Measurements from ENCODE around the gene SUPT16H. TPM values are rescaled to one million over a fixed set of nuclear protein-coding genes. Genes with fewer than 3 reads are reported as not detected.

Gene SUPT16H
- 161 and 168 TPM in 2 replicates for total RNA-seq

- Mint-ChIP-seq H3K9me3 (no peaks in the 10 kb centered on the region), H3K27me3 (ENCODE audit: low read depth) (no peaks in the 10 kb centered on the region), H3K4me1 (ENCODE audit: low read depth) (peaks cover 24% of the 10 kb centered on the region), H3K36me3 (ENCODE audit: low read depth) (peaks cover 52% of the 10 kb centered on the region), H3K27ac (peak within 1 kb of the TSS; percentile 98), H3K4me3 (ENCODE audit: low read depth) (peak within 1 kb of the TSS; percentile 96)
- intact Hi-C loops (cut with micrococcal nuclease) = loop anchor here (1.0 to 2.0 kb wide), 7 partner anchors 30 to 155 kb away; partner anchors contain the start of genes CHD8, HNRNPC and TOX4
- peak; percentile 94 for DNase-seq (ENCODE audit: low spot score)
Observed at GRCh38 chr14:21383848-21384493, at the start of gene SUPT16H. Gene SUPT16H, minus strand, starts transcription at chr14:21384019. Its CDS starts 92 bp downstream, at chr14:21383927.

GRCh38 chr14:21431126-21431525 is 47.3 kb upstream of the SUPT16H start:
- no peak for DNase-seq (ENCODE audit: low spot score)
- intact Hi-C loops (cut with micrococcal nuclease) = no loop called here
- Mint-ChIP-seq H3K27ac (no peak overlapping the region), H3K36me3 (ENCODE audit: low read depth) (peaks cover 74% of the 10 kb centered on the region), H3K4me3 (ENCODE audit: low read depth) (no peak overlapping the region), H3K27me3 (ENCODE audit: low read depth) (no peaks in the 10 kb centered on the region), H3K4me1 (ENCODE audit: low read depth) (peaks cover 27% of the 10 kb centered on the region), H3K9me3 (no peaks in the 10 kb centered on the region)

- no peak overlapping the region for H3K27ac Mint-ChIP-seq
- no peaks in the 10 kb centered on the region for H3K27me3 Mint-ChIP-seq (ENCODE audit: low read depth)
- H3K9me3 Mint-ChIP-seq = no peaks in the 10 kb centered on the region
- DNase-seq (ENCODE audit: low spot score) = no peak
- H3K4me3 Mint-ChIP-seq (ENCODE audit: low read depth) = no peak overlapping the region
- intact Hi-C loops (cut with micrococcal nuclease) = no loop called here
- H3K4me1 Mint-ChIP-seq (ENCODE audit: low read depth) = peaks cover 9% of the 10 kb centered on the region
- H3K36me3 Mint-ChIP-seq (ENCODE audit: low read depth) = peaks cover 79% of the 10 kb centered on the region
Observed at GRCh38 chr14:21428930-21429329, 45.1 kb upstream of the SUPT16H start.

GRCh38 chr14:21426692-21427091 is 42.9 kb upstream of the SUPT16H start:
- Mint-ChIP-seq H3K27ac (no peak overlapping the region), H3K4me1 (ENCODE audit: low read depth) (no peaks in the 10 kb centered on the region), H3K4me3 (ENCODE audit: low read depth) (no peak overlapping the region), H3K27me3 (ENCODE audit: low read depth) (no peaks in the 10 kb centered on the region), H3K36me3 (ENCODE audit: low read depth) (peaks cover 79% of the 10 kb centered on the region), H3K9me3 (no peaks in the 10 kb centered on the region)
- no peak for DNase-seq (ENCODE audit: low spot score)
- intact Hi-C loops (cut with micrococcal nuclease) = no loop called here

- Mint-ChIP-seq H3K4me1 (ENCODE audit: low read depth) (peaks cover 10% of the 10 kb centered on the region), H3K4me3 (ENCODE audit: low read depth) (no peak overlapping the region), H3K27me3 (ENCODE audit: low read depth) (no peaks in the 10 kb centered on the region), H3K27ac (no peak overlapping the region), H3K36me3 (ENCODE audit: low read depth) (peaks cover 62% of the 10 kb centered on the region), H3K9me3 (no peaks in the 10 kb centered on the region)
- no peak for DNase-seq (ENCODE audit: low spot score)
- intact Hi-C loops (cut with micrococcal nuclease) = loop anchor here (10.0 kb wide), 1 partner anchor 55 kb away; no protein-coding TSS in a partner anchor
Observed at GRCh38 chr14:21419528-21419927, 35.7 kb upstream of the SUPT16H start.

GRCh38 chr14:21415329-21415728 is 31.5 kb upstream of the SUPT16H start:
- Mint-ChIP-seq H3K27me3 (ENCODE audit: low read depth) (no peaks in the 10 kb centered on the region), H3K9me3 (no peaks in the 10 kb centered on the region), H3K27ac (peak overlapping the region; percentile 72), H3K36me3 (ENCODE audit: low read depth) (peaks cover 73% of the 10 kb centered on the region), H3K4me1 (ENCODE audit: low read depth) (peaks cover 23% of the 10 kb centered on the region), H3K4me3 (ENCODE audit: low read depth) (no peak overlapping the region)
- intact Hi-C loops (cut with micrococcal nuclease) = loop anchor here (2.0 to 10.0 kb wide), 3 partner anchors 21 to 141 kb away; no protein-coding TSS in a partner anchor
- DNase-seq (ENCODE audit: low spot score) = no peak

- no peak for DNase-seq (ENCODE audit: low spot score)
- peak overlapping the region; percentile 91 for H3K27ac Mint-ChIP-seq
- intact Hi-C loops (cut with micrococcal nuclease) = loop anchor here (1.0 to 10.0 kb wide), 7 partner anchors 23 to 143 kb away; partner anchors contain the start of genes CHD8, METTL3, SUPT16H and TOX4
- peaks cover 26% of the 10 kb centered on the region for H3K4me1 Mint-ChIP-seq (ENCODE audit: low read depth)
- no peak overlapping the region for H3K4me3 Mint-ChIP-seq (ENCODE audit: low read depth)
- H3K9me3 Mint-ChIP-seq = no peaks in the 10 kb centered on the region
- H3K36me3 Mint-ChIP-seq (ENCODE audit: low read depth) = peaks cover 76% of the 10 kb centered on the region
- H3K27me3 Mint-ChIP-seq (ENCODE audit: low read depth) = no peaks in the 10 kb centered on the region
Observed at GRCh38 chr14:21414137-21414631, 30.4 kb upstream of the SUPT16H start.

- peaks cover 84% of the 10 kb centered on the region for H3K36me3 Mint-ChIP-seq (ENCODE audit: low read depth)
- H3K4me3 Mint-ChIP-seq (ENCODE audit: low read depth) = no peak overlapping the region
- intact Hi-C loops (cut with micrococcal nuclease) = no loop called here
- no peak overlapping the region for H3K27ac Mint-ChIP-seq
- peaks cover 6% of the 10 kb centered on the region for H3K4me1 Mint-ChIP-seq (ENCODE audit: low read depth)
- no peak for DNase-seq (ENCODE audit: low spot score)
- no peaks in the 10 kb centered on the region for H3K9me3 Mint-ChIP-seq
- H3K27me3 Mint-ChIP-seq (ENCODE audit: low read depth) = no peaks in the 10 kb centered on the region
Observed at GRCh38 chr14:21408147-21408546, 24.3 kb upstream of the SUPT16H start.

GRCh38 chr14:21406213-21406612 is 22.4 kb upstream of the SUPT16H start:
- Mint-ChIP-seq H3K27me3 (ENCODE audit: low read depth) (no peaks in the 10 kb centered on the region), H3K9me3 (no peaks in the 10 kb centered on the region), H3K4me3 (ENCODE audit: low read depth) (no peak overlapping the region), H3K27ac (no peak overlapping the region), H3K36me3 (ENCODE audit: low read depth) (peaks cover 84% of the 10 kb centered on the region), H3K4me1 (ENCODE audit: low read depth) (peaks cover 3% of the 10 kb centered on the region)
- intact Hi-C loops (cut with micrococcal nuclease) = no loop called here
- no peak for DNase-seq (ENCODE audit: low spot score)

- no peak for DNase-seq (ENCODE audit: low spot score)
- no peak overlapping the region for H3K4me3 Mint-ChIP-seq (ENCODE audit: low read depth)
- peaks cover under 1% of the 10 kb centered on the region for H3K4me1 Mint-ChIP-seq (ENCODE audit: low read depth)
- H3K9me3 Mint-ChIP-seq = no peaks in the 10 kb centered on the region
- no peaks in the 10 kb centered on the region for H3K27me3 Mint-ChIP-seq (ENCODE audit: low read depth)
- intact Hi-C loops (cut with micrococcal nuclease) = no loop called here
- H3K27ac Mint-ChIP-seq = no peak overlapping the region
- peaks cover 84% of the 10 kb centered on the region for H3K36me3 Mint-ChIP-seq (ENCODE audit: low read depth)
Observed at GRCh38 chr14:21405097-21405496, 21.3 kb upstream of the SUPT16H start.

- no peaks in the 10 kb centered on the region for H3K27me3 Mint-ChIP-seq (ENCODE audit: low read depth)
- intact Hi-C loops (cut with micrococcal nuclease) = no loop called here
- no peaks in the 10 kb centered on the region for H3K9me3 Mint-ChIP-seq
- no peak overlapping the region for H3K27ac Mint-ChIP-seq
- peaks cover 73% of the 10 kb centered on the region for H3K36me3 Mint-ChIP-seq (ENCODE audit: low read depth)
- no peak overlapping the region for H3K4me3 Mint-ChIP-seq (ENCODE audit: low read depth)
- no peaks in the 10 kb centered on the region for H3K4me1 Mint-ChIP-seq (ENCODE audit: low read depth)
- DNase-seq (ENCODE audit: low spot score) = no peak
Observed at GRCh38 chr14:21399311-21399870, 15.6 kb upstream of the SUPT16H start.

GRCh38 chr14:21398901-21399300 is 15.1 kb upstream of the SUPT16H start:
- intact Hi-C loops (cut with micrococcal nuclease) = no loop called here
- H3K4me3 Mint-ChIP-seq (ENCODE audit: low read depth) = no peak overlapping the region
- H3K27ac Mint-ChIP-seq = no peak overlapping the region
- H3K27me3 Mint-ChIP-seq (ENCODE audit: low read depth) = no peaks in the 10 kb centered on the region
- DNase-seq (ENCODE audit: low spot score) = no peak
- H3K36me3 Mint-ChIP-seq (ENCODE audit: low read depth) = peaks cover 76% of the 10 kb centered on the region
- H3K9me3 Mint-ChIP-seq = no peaks in the 10 kb centered on the region
- no peaks in the 10 kb centered on the region for H3K4me1 Mint-ChIP-seq (ENCODE audit: low read depth)

- H3K9me3 Mint-ChIP-seq = no peaks in the 10 kb centered on the region
- H3K36me3 Mint-ChIP-seq (ENCODE audit: low read depth) = peaks cover 81% of the 10 kb centered on the region
- H3K4me1 Mint-ChIP-seq (ENCODE audit: low read depth) = no peaks in the 10 kb centered on the region
- no peak overlapping the region for H3K4me3 Mint-ChIP-seq (ENCODE audit: low read depth)
- intact Hi-C loops (cut with micrococcal nuclease) = no loop called here
- DNase-seq (ENCODE audit: low spot score) = no peak
- H3K27me3 Mint-ChIP-seq (ENCODE audit: low read depth) = no peaks in the 10 kb centered on the region
- H3K27ac Mint-ChIP-seq = no peak overlapping the region
Observed at GRCh38 chr14:21395450-21395849, 11.6 kb upstream of the SUPT16H start.
